Mammary epithelial cell (primary cell): Measurements from ENCODE around the gene FRS2.

ENCODE experiments used
- CTCF ChIP-seq, 2 donors: IDR thresholded peaks in 1 of 2; conservative IDR thresholded peaks in 1 of 2; 2 replicates each; pipeline ENCODE4 v1.5.1; 2011 to 2012; ENCODE audit warnings: inconsistent platforms in 2 of 2, low read length in 2 of 2, mild to moderate bottlenecking in 2 of 2, control low read depth in 1 of 2, low read depth in 1 of 2; ENCODE audit not compliant: insufficient read depth in 1 of 2; ENCODE audit errors: extremely low read depth in 1 of 2
- EZH2 ChIP-seq: IDR thresholded peaks from 2 replicates; pipeline ENCODE4 v1.6.1; 2012; ENCODE audit warnings: low read length, inconsistent platforms, borderline replicate concordance

GRCh38 chr12:69619050-69619449 is 148.9 kb downstream of the FRS2 start:
- no peak for TF ChIP-seq CTCF (conservative IDR thresholded peaks at IDR 0.05 in 1 of 2, IDR thresholded peaks at IDR 0.05 in 1 of 2; ENCODE audit: extremely low read depth in 1 of 2, insufficient read depth in 1 of 2, low read depth in 1 of 2, low read length in 2 of 2)
- TF ChIP-seq EZH2 = no peak
